ENCODE measurements around the gene LRRC26. TPM values are rescaled to one million over a fixed set of nuclear protein-coding genes. Genes with fewer than 3 reads are reported as not detected.

Gene LRRC26
- total RNA-seq, 1 experiment from 2014 or later = 2.4 TPM

DNA sequence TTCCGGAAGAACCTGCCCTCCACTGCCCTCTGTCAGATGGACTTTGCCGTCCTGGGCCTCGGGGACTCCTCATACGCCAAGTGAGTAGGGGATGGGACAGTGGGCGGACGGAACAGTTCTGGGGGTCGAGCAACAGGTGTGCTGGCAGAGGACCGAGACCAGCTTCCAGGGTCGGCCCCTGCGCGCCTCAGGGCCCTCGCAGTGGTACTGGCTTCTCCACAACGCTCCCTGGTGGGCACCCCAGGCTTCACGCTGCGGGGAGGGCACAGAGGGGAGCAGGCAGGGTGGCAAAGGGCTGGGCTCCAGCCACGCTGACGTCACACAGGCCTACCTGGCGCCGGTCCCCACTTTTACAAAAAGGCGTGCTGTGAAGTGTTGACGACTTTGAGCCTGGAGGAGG is 42.7 kb upstream of the LRRC26 start:
- TF ChIP-seq JUND (IDR thresholded peaks at IDR 0.05) = no peak
- TF ChIP-seq, protein P1, sequence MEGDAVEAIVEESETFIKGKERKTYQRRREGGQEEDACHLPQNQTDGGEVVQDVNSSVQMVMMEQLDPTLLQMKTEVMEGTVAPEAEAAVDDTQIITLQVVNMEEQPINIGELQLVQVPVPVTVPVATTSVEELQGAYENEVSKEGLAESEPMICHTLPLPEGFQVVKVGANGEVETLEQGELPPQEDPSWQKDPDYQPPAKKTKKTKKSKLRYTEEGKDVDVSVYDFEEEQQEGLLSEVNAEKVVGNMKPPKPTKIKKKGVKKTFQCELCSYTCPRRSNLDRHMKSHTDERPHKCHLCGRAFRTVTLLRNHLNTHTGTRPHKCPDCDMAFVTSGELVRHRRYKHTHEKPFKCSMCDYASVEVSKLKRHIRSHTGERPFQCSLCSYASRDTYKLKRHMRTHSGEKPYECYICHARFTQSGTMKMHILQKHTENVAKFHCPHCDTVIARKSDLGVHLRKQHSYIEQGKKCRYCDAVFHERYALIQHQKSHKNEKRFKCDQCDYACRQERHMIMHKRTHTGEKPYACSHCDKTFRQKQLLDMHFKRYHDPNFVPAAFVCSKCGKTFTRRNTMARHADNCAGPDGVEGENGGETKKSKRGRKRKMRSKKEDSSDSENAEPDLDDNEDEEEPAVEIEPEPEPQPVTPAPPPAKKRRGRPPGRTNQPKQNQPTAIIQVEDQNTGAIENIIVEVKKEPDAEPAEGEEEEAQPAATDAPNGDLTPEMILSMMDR (IDR thresholded peaks at IDR 0.05 in 2 of 3, conservative IDR thresholded peaks at IDR 0.05 in 1 of 3; ENCODE audit: borderline replicate concordance in 1 of 3, insufficient read depth in 1 of 3, low read depth in 2 of 3, low read length in 2 of 3) = peak in 2 of 3 experiments; percentile 22 to 28; a peak in 2 of 6 replicates
- Histone ChIP-seq H3K27ac (ENCODE audit: low read depth, low read length) (no peak overlapping the region), H2AFZ (ENCODE audit: low read depth, low read length, poor library complexity, severe bottlenecking) (no peak overlapping the region), H3K9ac (ENCODE audit: low read length) (no peak overlapping the region), H3K9me3 (ENCODE audit: control insufficient read depth in 1 of 2, insufficient read depth in 1 of 2, low read depth in 1 of 2, low read length in 2 of 2) (no peaks in the 10 kb centered on the region), H3K4me2 (ENCODE audit: low read length) (no peak overlapping the region), H3K36me3 (ENCODE audit: control insufficient read depth in 1 of 2, insufficient read depth in 2 of 2, low read length in 2 of 2) (peaks cover 0 to 7% of the 10 kb centered on the region in 2 experiments; a peak in 1 of 4 replicates), H3K27me3 (ENCODE audit: insufficient read depth, low read length) (no peaks in the 10 kb centered on the region), H3K9me2 (ENCODE audit: insufficient read depth) (no peaks in the 10 kb centered on the region), H4K20me1 (ENCODE audit: insufficient read depth) (no peaks in the 10 kb centered on the region), H3K79me2 (ENCODE audit: insufficient read depth, low read length) (peaks cover 1% of the 10 kb centered on the region; the same call in 1 of the 2 replicates), H3K4me1 (ENCODE audit: control insufficient read depth in 1 of 2, insufficient read depth in 2 of 2, low read length in 2 of 2) (peaks cover 10 to 23% of the 10 kb centered on the region in 2 experiments), H3K4me3 (replicated peaks in 1 of 2; ENCODE audit: low read depth in 1 of 2, low read length in 2 of 2) (no peak overlapping the region)
- POLR2A ChIA-PET = interaction anchor here (1.4 kb wide), 1 partner anchor 49 kb away, joined by 3 read pairs; no protein-coding TSS in a partner anchor
- ATAC-seq (no peak), DNase-seq (ENCODE audit: low read depth, low spot score) (no peak)
- RAD21 ChIA-PET (ENCODE audit: low non-redundant PET in 1 of 2, low total read pairs in 2 of 2, uncharacterized antibody in 2 of 2, unreplicated experiment in 2 of 2) = no interaction called here
- CTCF ChIA-PET = no interaction called here
- intact Hi-C loops (cut with micrococcal nuclease) = no loop called here
- BruUV-seq (replicated peaks) = no TSS peak

GRCh38 chr9:137211532-137211931 is 41.7 kb upstream of the LRRC26 start:
- no peaks in the 10 kb centered on the region for H4K20me1 ChIP-seq (ENCODE audit: insufficient read depth)
- H2AFZ ChIP-seq (ENCODE audit: low read depth, low read length, poor library complexity, severe bottlenecking) = no peak overlapping the region
- no peak overlapping the region for H3K9ac ChIP-seq (ENCODE audit: low read length)
- no peaks in the 10 kb centered on the region for H3K9me2 ChIP-seq (ENCODE audit: insufficient read depth)
- POLR2A ChIA-PET = no interaction called here
- H3K27me3 ChIP-seq (ENCODE audit: insufficient read depth, low read length) = no peaks in the 10 kb centered on the region
- peaks cover 0 to 10% of the 10 kb centered on the region in 2 experiments; a peak in 1 of 4 replicates for H3K36me3 ChIP-seq (ENCODE audit: control insufficient read depth in 1 of 2, insufficient read depth in 2 of 2, low read length in 2 of 2)
- no peak overlapping the region for H3K4me3 ChIP-seq (replicated peaks in 1 of 2; ENCODE audit: low read depth in 1 of 2, low read length in 2 of 2)
- intact Hi-C loops (cut with micrococcal nuclease) = no loop called here
- no peak overlapping the region for H3K27ac ChIP-seq (ENCODE audit: low read depth, low read length)
- RAD21 ChIA-PET (ENCODE audit: low non-redundant PET in 1 of 2, low total read pairs in 2 of 2, uncharacterized antibody in 2 of 2, unreplicated experiment in 2 of 2) = no interaction called here
- peaks cover 4 to 20% of the 10 kb centered on the region in 2 experiments for H3K4me1 ChIP-seq (ENCODE audit: control insufficient read depth in 1 of 2, insufficient read depth in 2 of 2, low read length in 2 of 2)
- ATAC-seq (no peak), DNase-seq (ENCODE audit: low read depth, low spot score) (no peak)
- H3K9me3 ChIP-seq (ENCODE audit: control insufficient read depth in 1 of 2, insufficient read depth in 1 of 2, low read depth in 1 of 2, low read length in 2 of 2) = no peaks in the 10 kb centered on the region
- CTCF ChIA-PET = no interaction called here
- H3K4me2 ChIP-seq (ENCODE audit: low read length) = no peak overlapping the region
- BruUV-seq (replicated peaks) = no TSS peak
- TF ChIP-seq ELF1 (IDR thresholded peaks at IDR 0.05; ENCODE audit: borderline replicate concordance, low read depth) (no peak), RAD21 (IDR thresholded peaks at IDR 0.05; ENCODE audit: low read depth) (no peak), SRF (IDR thresholded peaks at IDR 0.05; ENCODE audit: low read depth) (no peak)
- TF ChIP-seq, protein P2, sequence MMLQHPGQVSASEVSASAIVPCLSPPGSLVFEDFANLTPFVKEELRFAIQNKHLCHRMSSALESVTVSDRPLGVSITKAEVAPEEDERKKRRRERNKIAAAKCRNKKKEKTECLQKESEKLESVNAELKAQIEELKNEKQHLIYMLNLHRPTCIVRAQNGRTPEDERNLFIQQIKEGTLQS (IDR thresholded peaks at IDR 0.05) = no peak
- TF ChIP-seq, protein P3, sequence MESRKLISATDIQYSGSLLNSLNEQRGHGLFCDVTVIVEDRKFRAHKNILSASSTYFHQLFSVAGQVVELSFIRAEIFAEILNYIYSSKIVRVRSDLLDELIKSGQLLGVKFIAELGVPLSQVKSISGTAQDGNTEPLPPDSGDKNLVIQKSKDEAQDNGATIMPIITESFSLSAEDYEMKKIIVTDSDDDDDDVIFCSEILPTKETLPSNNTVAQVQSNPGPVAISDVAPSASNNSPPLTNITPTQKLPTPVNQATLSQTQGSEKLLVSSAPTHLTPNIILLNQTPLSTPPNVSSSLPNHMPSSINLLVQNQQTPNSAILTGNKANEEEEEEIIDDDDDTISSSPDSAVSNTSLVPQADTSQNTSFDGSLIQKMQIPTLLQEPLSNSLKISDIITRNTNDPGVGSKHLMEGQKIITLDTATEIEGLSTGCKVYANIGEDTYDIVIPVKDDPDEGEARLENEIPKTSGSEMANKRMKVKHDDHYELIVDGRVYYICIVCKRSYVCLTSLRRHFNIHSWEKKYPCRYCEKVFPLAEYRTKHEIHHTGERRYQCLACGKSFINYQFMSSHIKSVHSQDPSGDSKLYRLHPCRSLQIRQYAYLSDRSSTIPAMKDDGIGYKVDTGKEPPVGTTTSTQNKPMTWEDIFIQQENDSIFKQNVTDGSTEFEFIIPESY (IDR thresholded peaks at IDR 0.05; ENCODE audit: extremely low read depth, insufficient replicate concordance, low read length) = no peak
- peaks cover 11% of the 10 kb centered on the region for H3K79me2 ChIP-seq (ENCODE audit: insufficient read depth, low read length)

Measured in HCT116 (cell line).